Measurements from ENCODE around the gene WDR64. TPM values are rescaled to one million over a fixed set of nuclear protein-coding genes. Genes with fewer than 3 reads are reported as not detected.

The WDR64 gene
- total and polyA plus RNA-seq, 2 of the 13 experiments (the other 11 are each of a cell fraction or from before 2014, with no cell fraction given) = not detected

DNA sequence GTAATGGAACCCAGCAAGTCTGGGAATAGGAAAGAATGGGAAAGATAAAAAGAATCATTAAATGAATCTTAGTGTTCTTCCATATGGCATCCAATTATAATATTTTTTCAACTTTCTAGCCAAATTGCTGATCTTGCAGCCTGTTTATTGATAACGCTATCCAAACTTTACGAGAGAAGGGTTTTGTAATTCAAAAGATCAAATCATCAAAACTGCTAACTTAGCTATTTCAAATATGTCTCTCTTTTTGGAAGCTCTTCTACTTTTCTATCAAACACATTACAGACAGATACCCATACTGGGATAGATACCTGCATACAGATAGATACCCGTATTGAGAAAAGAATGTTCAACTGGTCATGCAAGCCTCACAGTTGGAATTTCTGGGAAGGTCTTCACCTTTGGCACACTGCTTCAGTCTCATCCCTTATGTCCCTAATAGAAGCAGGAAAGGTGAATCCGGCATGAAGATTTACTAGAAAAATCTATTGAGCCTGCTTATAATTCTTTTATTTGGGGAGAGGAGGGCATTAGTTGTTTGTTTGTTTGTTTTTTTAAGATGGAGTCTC, 120.9 kb downstream of the WDR64 start:
- Histone ChIP-seq H3K4me1 (ENCODE audit: insufficient read depth, low read length) (no peaks in the 10 kb centered on the region), H3K9ac (ENCODE audit: insufficient read depth, low read depth, low read length) (no peak overlapping the region), H3K4me2 (ENCODE audit: low read depth, low read length) (no peak overlapping the region), H4K20me1 (ENCODE audit: insufficient read depth, low read length) (no peaks in the 10 kb centered on the region), H2AFZ (ENCODE audit: low read length) (peak overlapping the region; percentile 1), H3K27ac (ENCODE audit: extremely low read length, insufficient read depth, low read length) (no peak overlapping the region), H3K27me3 (ENCODE audit: control insufficient read depth in 1 of 2, insufficient read depth in 2 of 2, low read length in 2 of 2) (no peaks in the 10 kb centered on the region), H3K36me3 (replicated peaks in 1 of 2; ENCODE audit: control insufficient read depth in 1 of 2, insufficient read depth in 2 of 2, low read length in 2 of 2) (no peaks in the 10 kb centered on the region), H3K79me2 (ENCODE audit: insufficient read depth, low read length) (no peaks in the 10 kb centered on the region), H3K9me3 (ENCODE audit: low read length) (no peaks in the 10 kb centered on the region), H3K4me3 (replicated peaks in 1 of 3; ENCODE audit: insufficient read depth in 1 of 3, low read depth in 2 of 3, low read length in 3 of 3) (no peak overlapping the region)
- no peak for FAIRE-seq
- WGBS (ENCODE audit: low lambda C conversion rate) = 58% methylated on average over 4 of the region's 4 CpGs
- intact Hi-C loops (cut with micrococcal nuclease; ENCODE audit: unreplicated experiment) = no loop called here
- in situ Hi-C loops (cut with HindIII; ENCODE audit: extremely low pct_ligation_motif_present, low pct_unique_long_range_greater_than_20kb) = no loop called here
- ATAC-seq = no peak
- no peak for DNase-seq (ENCODE audit: low spot score)
- CTCF ChIA-PET (ENCODE audit: low intra/inter-chr PET ratio, low total read pairs) = no interaction called here
- no peak for TF ChIP-seq ZNF441 (CRISPR knock-in tag; IDR thresholded peaks at IDR 0.05; ENCODE audit: borderline replicate concordance)
- no peak for TF ChIP-seq ZNF350 (CRISPR knock-in tag; IDR thresholded peaks at IDR 0.05; ENCODE audit: borderline replicate concordance, low read depth)
- TF ChIP-seq RFX5 (IDR thresholded peaks at IDR 0.05; ENCODE audit: low read depth, low read length) = no peak
- peak; percentile 46 to 68; a peak in 3 of 4 replicates for TF ChIP-seq MAFK (conservative IDR thresholded peaks at IDR 0.05 in 1 of 2, IDR thresholded peaks at IDR 0.05 in 1 of 2; ENCODE audit: low read length in 2 of 2)
- TF ChIP-seq MAFF (IDR thresholded peaks at IDR 0.05; ENCODE audit: low read depth, low read length) = peak; percentile 59
- TF ChIP-seq GABPB1 (CRISPR knock-in tag; IDR thresholded peaks at IDR 0.05) = no peak
- TF ChIP-seq, protein P1, sequence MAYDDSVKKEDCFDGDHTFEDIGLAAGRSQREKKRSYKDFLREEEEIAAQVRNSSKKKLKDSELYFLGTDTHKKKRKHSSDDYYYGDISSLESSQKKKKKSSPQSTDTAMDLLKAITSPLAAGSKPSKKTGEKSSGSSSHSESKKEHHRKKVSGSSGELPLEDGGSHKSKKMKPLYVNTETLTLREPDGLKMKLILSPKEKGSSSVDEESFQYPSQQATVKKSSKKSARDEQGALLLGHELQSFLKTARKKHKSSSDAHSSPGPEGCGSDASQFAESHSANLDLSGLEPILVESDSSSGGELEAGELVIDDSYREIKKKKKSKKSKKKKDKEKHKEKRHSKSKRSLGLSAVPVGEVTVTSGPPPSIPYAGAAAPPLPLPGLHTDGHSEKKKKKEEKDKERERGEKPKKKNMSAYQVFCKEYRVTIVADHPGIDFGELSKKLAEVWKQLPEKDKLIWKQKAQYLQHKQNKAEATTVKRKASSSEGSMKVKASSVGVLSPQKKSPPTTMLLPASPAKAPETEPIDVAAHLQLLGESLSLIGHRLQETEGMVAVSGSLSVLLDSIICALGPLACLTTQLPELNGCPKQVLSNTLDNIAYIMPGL (CRISPR knock-in tag; IDR thresholded peaks at IDR 0.05; ENCODE audit: borderline replicate concordance in 1 of 2, low read depth in 1 of 2) = no peak
- POLR2A ChIA-PET = no interaction called here
- BruUV-seq (replicated peaks) = no TSS peak
